Measurements from ENCODE around the gene ACACA.
"Not testable (repeated sequence)": the region's sequence is repeated elsewhere in the genome, so short reads cannot be mapped to it uniquely, and the experiment has no call there.

Gene ACACA

GRCh38 chr17:37406635-37407461 lies at the start of gene ACACA, which contains the start of gene TADA2A:
ACACA (minus strand) TSS chr17:37406836; CDS start chr17:37406299, 537 bp downstream.
TADA2A (plus strand) TSS chr17:37406886; CDS start chr17:37411366, 4,480 bp downstream.
- peak; percentile 49 for DNase-seq (ENCODE audit: low spot score)

GRCh38 chr17:37450112-37450511 lies 43.5 kb upstream of the ACACA start:
- no peak for DNase-seq (ENCODE audit: low spot score)

GRCh38 chr17:37447641-37448040 lies 41.0 kb upstream of the ACACA start:
- DNase-seq (ENCODE audit: low spot score) = no peak

GRCh38 chr17:37446027-37446426 lies 39.4 kb upstream of the ACACA start:
- DNase-seq (ENCODE audit: low spot score) = no peak

GRCh38 chr17:37441369-37442014 lies 34.9 kb upstream of the ACACA start:
- DNase-seq (ENCODE audit: low spot score) = not testable (repeated sequence)

GRCh38 chr17:37440424-37440823 lies 33.8 kb upstream of the ACACA start:
- no peak for DNase-seq (ENCODE audit: low spot score)

- DNase-seq (ENCODE audit: low spot score) = no peak
These were observed 31.5 kb upstream of the ACACA start for GRCh38 chr17:37438141-37438540.

- DNase-seq (ENCODE audit: low spot score) = no peak
These were observed 26.0 kb upstream of the ACACA start for GRCh38 chr17:37432671-37433070.

GRCh38 chr17:37430051-37430627 lies 23.5 kb upstream of the ACACA start:
- no peak for DNase-seq (ENCODE audit: low spot score)

GRCh38 chr17:37429453-37429852 lies 22.8 kb upstream of the ACACA start:
- DNase-seq (ENCODE audit: low spot score) = no peak

GRCh38 chr17:37429039-37429438 lies 22.4 kb upstream of the ACACA start:
- DNase-seq (ENCODE audit: low spot score) = no peak

- no peak for DNase-seq (ENCODE audit: low spot score)
These were observed 18.6 kb upstream of the ACACA start for GRCh38 chr17:37425268-37425667.

GRCh38 chr17:37422971-37423625 lies 16.5 kb upstream of the ACACA start:
- no peak for DNase-seq (ENCODE audit: low spot score)

GRCh38 chr17:37417852-37418251 lies 11.2 kb upstream of the ACACA start:
- DNase-seq (ENCODE audit: low spot score) = no peak

GRCh38 chr17:37413875-37414519 lies 7.4 kb upstream of the ACACA start:
- no peak for DNase-seq (ENCODE audit: low spot score)

GRCh38 chr17:37410357-37410756 lies 3.7 kb upstream of the ACACA start:
- DNase-seq (ENCODE audit: low spot score) = no peak

- not testable (repeated sequence) for DNase-seq (ENCODE audit: low spot score)
These were observed 1.5 kb upstream of the ACACA start for GRCh38 chr17:37408145-37408479.

GRCh38 chr17:37405955-37406634 lies 541 bp downstream of the ACACA start:
- no peak for DNase-seq (ENCODE audit: low spot score)

GRCh38 chr17:37405522-37405921 lies 1.1 kb downstream of the ACACA start:
- not testable (repeated sequence) for DNase-seq (ENCODE audit: low spot score)

- DNase-seq (ENCODE audit: low spot score) = no peak
These were observed 6.1 kb downstream of the ACACA start for GRCh38 chr17:37400505-37400904.

GRCh38 chr17:37399265-37399803 lies 7.3 kb downstream of the ACACA start:
- no peak for DNase-seq (ENCODE audit: low spot score)
